Caco-2 (cell line): Measurements from ENCODE around the gene KLC1. TPM values are rescaled to one million over a fixed set of nuclear protein-coding genes. Genes with fewer than 3 reads are reported as not detected.

Experiments used
- Bru-seq: library from RNA; stranded (reverse); fragments of 400-500 nt; gene quantifications from one replicate; lab custom pipeline; 2021; lab: Mats Ljungman, UMichigan
- BruChase-seq, 2 experiments: library from RNA; stranded (reverse); fragments of 400-500 nt; gene quantifications; one replicate each; lab custom pipeline; 2021; lab: Mats Ljungman, UMichigan
- BruUV-seq: library from RNA; stranded (reverse); fragments of 400-500 nt; replicated peaks from 2 replicates; lab custom pipeline; 2021; lab: Mats Ljungman, UMichigan
- CTCF ChIA-PET: fragments of 300-600 bp; sonication (Branson Sonifier 250); formaldehyde crosslinking; loops from one replicate; lab custom pipeline; 2022; ENCODE audit warnings: antibody characterized with exemption; lab: Charles Lee
- POLR2A ChIA-PET: fragments of 300-600 bp; sonication (Branson Sonifier 250); formaldehyde crosslinking; loops from one replicate; lab custom pipeline; 2022; ENCODE audit warnings: antibody characterized with exemption; lab: Charles Lee
- DNase-seq, 2 experiments: peaks; one replicate each; pipeline versions ENCODE4 v3.0.0 to v3.0.0-alpha.2; 2020 to 2022
- H3K27me3 ChIP-seq: replicated peaks from 2 replicates; pipeline ENCODE4 v1.6.0; 2011; ENCODE audit warnings: low read length; ENCODE audit not compliant: control insufficient read depth, insufficient read depth
- H3K36me3 ChIP-seq: 2 replicates; pipeline ENCODE4 v1.5.1; 2011; ENCODE audit warnings: low read length; ENCODE audit not compliant: control insufficient read depth, insufficient read depth
- H3K4me1 ChIP-seq: fragments of 250-450 bp; sonication (Bioruptor Pico); 2 replicates; pipeline ENCODE4 v1.5.1; 2020; ENCODE audit warnings: mild to moderate bottlenecking
- H3K4me3 ChIP-seq: 2 replicates; pipeline ENCODE4 v1.5.1; 2011; ENCODE audit warnings: low read depth, mild to moderate bottlenecking, control low read depth, low read length
- H3K9me3 ChIP-seq: fragments of 250-450 bp; sonication (Bioruptor Pico); 2 replicates; pipeline ENCODE4 v1.5.1; 2020; ENCODE audit warnings: mild to moderate bottlenecking, moderate library complexity
- H3K27ac Mint-ChIP-seq: one replicate; pipeline ENCODE4 v1.8.0; 2022; ENCODE audit warnings: mixed read lengths; ENCODE audit not compliant: unreplicated experiment
- H3K27me3 Mint-ChIP-seq: one replicate; pipeline ENCODE4 v1.8.0; 2022; ENCODE audit warnings: mixed read lengths; ENCODE audit not compliant: insufficient read depth, unreplicated experiment
- H3K36me3 Mint-ChIP-seq: one replicate; pipeline ENCODE4 v1.8.0; 2022; ENCODE audit warnings: mild to moderate bottlenecking, mixed read lengths; ENCODE audit not compliant: insufficient read depth, unreplicated experiment
- H3K4me1 Mint-ChIP-seq: one replicate; pipeline ENCODE4 v1.8.0; 2022; ENCODE audit warnings: low read depth, mixed read lengths; ENCODE audit not compliant: unreplicated experiment
- H3K4me3 Mint-ChIP-seq: one replicate; pipeline ENCODE4 v1.8.0; 2022; ENCODE audit warnings: mild to moderate bottlenecking, moderate library complexity, mixed read lengths; ENCODE audit not compliant: unreplicated experiment
- H3K9me3 Mint-ChIP-seq: one replicate; pipeline ENCODE4 v1.8.0; 2022; ENCODE audit warnings: mixed read lengths; ENCODE audit not compliant: unreplicated experiment
- CTCF ChIP-seq, 2 experiments: fragments of 200-600 bp in 1 of 2; IDR thresholded peaks; 1 replicate in 1 of 2; 2 replicates in 1 of 2; pipeline versions ENCODE4 v1.5.1 to v1.8.0; 2011 to 2022; ENCODE audit warnings: antibody characterized with exemption in 1 of 2, control low read depth in 1 of 2, inconsistent platforms in 1 of 2, low read depth in 1 of 2, low read length in 1 of 2, mild to moderate bottlenecking in 1 of 2, moderate library complexity in 1 of 2; ENCODE audit not compliant: insufficient read depth in 1 of 2, severe bottlenecking in 1 of 2, unreplicated experiment in 1 of 2
- intact Hi-C: fragments of 100-400 bp; cut with micrococcal nuclease; formaldehyde crosslinking; loops from one replicate; pipeline ENCODE4 v1.10.0; 2022; ENCODE audit not compliant: unreplicated experiment
- long read RNA-seq: library from polyadenylated mRNA; stranded (forward); transcript quantifications from one replicate; pipeline ENCODE4 v2.0.0, GENCODE V29; 2022
- total RNA-seq: library from RNA; stranded (reverse); gene quantifications from 2 replicates; pipeline ENCODE4 v1.2.3, GENCODE V29; 2022

Gene KLC1
- 108 and 110 TPM in 2 replicates for total RNA-seq
- percentile 70 among the genes with signal in this experiment for Bru-seq, nascent RNA
- percentile 90 among the genes with signal in this experiment for BruChase-seq, experiment 1, labeled RNA remaining after a 2-hour chase
- percentile 87 among the genes with signal in this experiment for BruChase-seq, experiment 2, labeled RNA remaining after a 6-hour chase
- long read RNA-seq, full-length matches to known transcripts: 30 of 60 reads
- long read RNA-seq, partial matches to known transcripts: 6 of 60 reads
- long read RNA-seq, other reads (novel, unspliced or antisense): 24 of 60 reads

GRCh38 chr14:103628684-103629502, at the start of gene KLC1:
Gene KLC1, plus strand, starts transcription at chr14:103629211. Its CDS starts 25,354 bp downstream, at chr14:103654565.
- Histone ChIP-seq H3K27me3 (no peaks in the 10 kb centered on the region), H3K4me1 (peaks cover 24% of the 10 kb centered on the region), H3K36me3 (no peaks in the 10 kb centered on the region), H3K4me3 (peak within 1 kb of the TSS; percentile 98), H3K9me3 (no peaks in the 10 kb centered on the region)
- Mint-ChIP-seq H3K4me1 (peaks cover 7% of the 10 kb centered on the region), H3K27ac (peak within 1 kb of the TSS; percentile 94), H3K36me3 (peaks cover 4% of the 10 kb centered on the region), H3K4me3 (peak within 1 kb of the TSS; percentile 85), H3K9me3 (no peaks in the 10 kb centered on the region), H3K27me3 (no peaks in the 10 kb centered on the region)
- peak; percentile 68 to 88 for DNase-seq
- intact Hi-C loops: loop anchor here (10.0 kb wide), 1 partner anchor 64 kb away; the partner anchor contains the start of genes BAG5 and COA8
- POLR2A ChIA-PET: interaction anchor here (0.5 to 0.6 kb wide), 4 partner anchors 15 to 229 kb away, joined by 3 to 6 read pairs (median 4); no protein-coding TSS in a partner anchor
- CTCF ChIA-PET: interaction anchor here (0.6 to 0.7 kb wide), 2 partner anchors 21 to 28 kb away, joined by 3 to 5 read pairs; no protein-coding TSS in a partner anchor
- BruUV-seq: TSS peak; percentile 86
- TF ChIP-seq CTCF (IDR thresholded peaks at IDR 0.05; ENCODE audit: insufficient read depth in 1 of 2, low read depth in 1 of 2, low read length in 1 of 2, severe bottlenecking in 1 of 2, unreplicated experiment in 1 of 2): no peak

- no peaks in the 10 kb centered on the region for H3K9me3 Mint-ChIP-seq
- no peak overlapping the region for H3K27ac Mint-ChIP-seq
- H3K27me3 ChIP-seq: no peaks in the 10 kb centered on the region
- POLR2A ChIA-PET: no interaction called here
- H3K36me3 ChIP-seq: no peaks in the 10 kb centered on the region; the same call in 1 of the 2 replicates
- intact Hi-C loops: no loop called here
- no peaks in the 10 kb centered on the region for H3K4me1 Mint-ChIP-seq
- TF ChIP-seq CTCF (IDR thresholded peaks at IDR 0.05; ENCODE audit: insufficient read depth in 1 of 2, low read depth in 1 of 2, low read length in 1 of 2, severe bottlenecking in 1 of 2, unreplicated experiment in 1 of 2): no peak
- H3K36me3 Mint-ChIP-seq: peaks cover 41% of the 10 kb centered on the region
- no peak overlapping the region for H3K4me3 Mint-ChIP-seq
- H3K4me3 ChIP-seq: no peak overlapping the region
- H3K9me3 ChIP-seq: no peaks in the 10 kb centered on the region
- CTCF ChIA-PET: no interaction called here
- DNase-seq: no peak
- H3K4me1 ChIP-seq: no peaks in the 10 kb centered on the region
- BruUV-seq: no TSS peak
- no peaks in the 10 kb centered on the region for H3K27me3 Mint-ChIP-seq
Observed at GRCh38 chr14:103581206-103581605, 47.8 kb upstream of the KLC1 start.
